Body of pancreas (tissue), 4 donors: ENCODE data around the gene STIM1. TPM values are rescaled to one million over a fixed set of nuclear protein-coding genes. Genes with fewer than 3 reads are reported as not detected.

ENCODE experiments used
- ATAC-seq: fragments of 150-250 bp; one replicate; pipeline ENCODE4 v1.9.1; 2016
- DNase-seq, 4 donors: peaks; one replicate each; pipeline ENCODE4 v3.0.0-alpha.2; 2019
- H3K27ac ChIP-seq, 4 donors: fragments of 200-600 bp; sonication (generic); 1 replicate in 3 of 4; 2 replicates in 1 of 4; pipeline versions ENCODE4 v1.5.1 to v1.6.1; 2016 to 2019; ENCODE audit warnings: mild to moderate bottlenecking in 1 of 4, mixed read lengths in 1 of 4, moderate library complexity in 1 of 4
- H3K27me3 ChIP-seq, 2 donors: fragments of 200-600 bp; sonication (generic); one replicate each; pipeline ENCODE4 v1.6.0; 2016; ENCODE audit warnings: mild to moderate bottlenecking in 1 of 2
- H3K36me3 ChIP-seq, 2 donors: fragments of 200-600 bp; sonication (generic); replicated peaks in 1 of 2; 2 replicates each; pipeline ENCODE4 v1.5.1; 2016; ENCODE audit warnings: low read depth in 2 of 2; ENCODE audit not compliant: insufficient read depth in 1 of 2
- H3K4me1 ChIP-seq: fragments of 200-600 bp; sonication (generic); one replicate; pipeline ENCODE4 v1.6.0; 2016
- H3K4me3 ChIP-seq, 2 donors: fragments of 200-600 bp; sonication (generic); 1 replicate in 1 of 2; 2 replicates in 1 of 2; pipeline ENCODE4 v1.5.1; 2016 to 2019
- H3K9me3 ChIP-seq, 3 donors: fragments of 200-600 bp; sonication (generic); 1 replicate in 2 of 3; 2 replicates in 1 of 3; pipeline ENCODE4 v1.5.1; 2016
- POLR2A ChIP-seq, 3 donors: fragments of 450-650 bp; IDR thresholded peaks; one replicate each; pipeline ENCODE4 v1.6.1; 2016; ENCODE audit warnings: antibody characterized with exemption in 3 of 3, mild to moderate bottlenecking in 2 of 3
- WGBS, 2 donors: methylation state at CpG; one replicate each; pipeline ENCODE4 v1.1.5; 2017; 5-methylcytosine and 5-hydroxymethylcytosine counted together
- intact Hi-C: fragments of 100-400 bp; cut with DNase I; formaldehyde crosslinking; loops from one replicate; pipeline ENCODE4 v1.15.1; 2023
- total RNA-seq, 2 donors: library from RNA; depleted of rRNA; stranded (reverse); fragments of >200 nt; gene quantifications; one replicate each; pipeline ENCODE4 v1.1.0, GENCODE V29; 2016
- TF ChIP-seq, protein P1 (sequence below), 7 experiments: fragments of 450-650 bp in 4 of 7; fragments of 200-600 bp in 3 of 7; sonication (generic) in 3 of 7; IDR thresholded peaks; one replicate each; pipeline ENCODE4 v1.5.1; 2016 to 2019; ENCODE audit warnings: antibody characterized with exemption in 7 of 7

The STIM1 gene
- total RNA-seq, 2 donors from 2014 or later: 20.4 to 24.6 TPM

DNA sequence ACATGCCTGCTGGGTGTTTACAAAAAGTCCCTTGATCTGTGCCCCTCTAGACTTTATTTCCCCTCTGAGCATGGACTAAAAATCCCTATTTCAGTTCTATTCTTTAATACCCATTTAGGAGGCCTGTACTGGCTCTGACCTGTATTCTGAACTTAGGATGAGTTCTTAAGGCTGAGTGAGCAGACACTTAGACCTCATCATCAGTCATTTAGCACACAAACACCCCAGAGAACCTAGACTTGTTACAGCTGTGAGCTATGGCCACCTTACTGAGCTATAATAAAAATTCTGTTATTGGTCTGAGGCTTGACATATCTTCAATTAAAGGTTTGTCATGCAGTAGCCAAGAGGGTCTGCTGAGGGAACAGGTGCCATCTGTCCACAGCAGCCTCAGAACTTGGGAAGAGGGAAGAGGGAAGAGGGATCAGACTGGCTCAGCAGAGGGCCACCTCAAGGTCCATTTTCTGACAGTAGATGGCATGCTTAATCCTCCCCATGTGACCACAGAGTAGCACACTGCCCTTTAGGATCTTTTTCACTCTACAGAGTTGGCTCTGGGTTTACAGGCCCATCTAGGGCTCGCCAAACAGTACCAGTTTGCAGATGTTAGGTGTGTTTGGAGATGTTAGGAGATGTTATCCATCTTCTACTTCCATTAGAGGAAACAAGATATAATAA is 209.0 kb downstream of the STIM1 start:
- TF ChIP-seq, protein P1, sequence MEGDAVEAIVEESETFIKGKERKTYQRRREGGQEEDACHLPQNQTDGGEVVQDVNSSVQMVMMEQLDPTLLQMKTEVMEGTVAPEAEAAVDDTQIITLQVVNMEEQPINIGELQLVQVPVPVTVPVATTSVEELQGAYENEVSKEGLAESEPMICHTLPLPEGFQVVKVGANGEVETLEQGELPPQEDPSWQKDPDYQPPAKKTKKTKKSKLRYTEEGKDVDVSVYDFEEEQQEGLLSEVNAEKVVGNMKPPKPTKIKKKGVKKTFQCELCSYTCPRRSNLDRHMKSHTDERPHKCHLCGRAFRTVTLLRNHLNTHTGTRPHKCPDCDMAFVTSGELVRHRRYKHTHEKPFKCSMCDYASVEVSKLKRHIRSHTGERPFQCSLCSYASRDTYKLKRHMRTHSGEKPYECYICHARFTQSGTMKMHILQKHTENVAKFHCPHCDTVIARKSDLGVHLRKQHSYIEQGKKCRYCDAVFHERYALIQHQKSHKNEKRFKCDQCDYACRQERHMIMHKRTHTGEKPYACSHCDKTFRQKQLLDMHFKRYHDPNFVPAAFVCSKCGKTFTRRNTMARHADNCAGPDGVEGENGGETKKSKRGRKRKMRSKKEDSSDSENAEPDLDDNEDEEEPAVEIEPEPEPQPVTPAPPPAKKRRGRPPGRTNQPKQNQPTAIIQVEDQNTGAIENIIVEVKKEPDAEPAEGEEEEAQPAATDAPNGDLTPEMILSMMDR (IDR thresholded peaks at IDR 0.05): no peak
- TF ChIP-seq POLR2A (IDR thresholded peaks at IDR 0.05): no peak
- Histone ChIP-seq H3K27ac (no peak overlapping the region), H3K27me3 (no peaks in the 10 kb centered on the region), H3K9me3 (no peaks in the 10 kb centered on the region), H3K36me3 (peaks cover 0 to 2% of the 10 kb centered on the region in 2 donors), H3K4me3 (no peak overlapping the region), H3K4me1 (peaks cover 14% of the 10 kb centered on the region)
- DNase-seq (no peak), ATAC-seq (no peak)
- intact Hi-C loops: no loop called here
- 95 to 100% methylated on average over 1 of the region's 1 CpG for WGBS, 2 donors

DNA sequence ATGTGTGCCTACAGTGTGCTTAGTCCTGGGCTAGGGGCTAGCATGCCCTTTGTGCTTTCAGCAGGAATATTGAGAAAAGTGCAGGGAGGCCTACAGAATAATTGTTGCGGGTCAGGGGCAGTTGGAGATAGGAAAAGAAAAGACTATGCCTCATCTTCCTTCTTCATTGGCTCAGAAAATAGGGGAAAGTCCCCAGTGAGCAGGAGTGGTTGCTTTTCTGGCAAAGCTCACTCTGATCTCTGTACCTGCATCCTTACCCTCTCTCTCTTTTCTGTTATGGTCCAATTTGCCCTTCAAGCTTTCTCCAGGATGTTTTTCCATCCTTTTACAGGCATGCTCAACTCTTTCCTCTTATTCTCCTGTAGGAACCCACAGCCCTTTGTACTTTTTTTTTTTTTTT is 209.6 kb downstream of the STIM1 start:
- Histone ChIP-seq H3K27ac (no peak overlapping the region), H3K4me3 (no peak overlapping the region), H3K4me1 (peaks cover 10% of the 10 kb centered on the region), H3K36me3 (no peaks in the 10 kb centered on the region), H3K9me3 (no peaks in the 10 kb centered on the region), H3K27me3 (no peaks in the 10 kb centered on the region)
- no peak for ATAC-seq
- TF ChIP-seq, protein P1 (IDR thresholded peaks at IDR 0.05): no peak
- TF ChIP-seq POLR2A (IDR thresholded peaks at IDR 0.05): no peak
- intact Hi-C loops: no loop called here
- no peak for DNase-seq
- 88 to 100% methylated on average over 1 of the region's 1 CpG for WGBS, 2 donors

- DNase-seq: no peak
- Histone ChIP-seq H3K4me3 (no peak overlapping the region), H3K27me3 (no peaks in the 10 kb centered on the region), H3K27ac (no peak overlapping the region), H3K9me3 (no peaks in the 10 kb centered on the region), H3K4me1 (peaks cover 3% of the 10 kb centered on the region), H3K36me3 (no peaks in the 10 kb centered on the region)
- intact Hi-C loops: no loop called here
- ATAC-seq: no peak
- no peak for TF ChIP-seq POLR2A (IDR thresholded peaks at IDR 0.05)
- TF ChIP-seq, protein P1 (IDR thresholded peaks at IDR 0.05): no peak
- WGBS, 2 donors: 83 to 88% methylated on average over 2 of the region's 2 CpGs
Observed at GRCh38 chr11:4065601-4066377, 210.3 kb downstream of the STIM1 start.

DNA sequence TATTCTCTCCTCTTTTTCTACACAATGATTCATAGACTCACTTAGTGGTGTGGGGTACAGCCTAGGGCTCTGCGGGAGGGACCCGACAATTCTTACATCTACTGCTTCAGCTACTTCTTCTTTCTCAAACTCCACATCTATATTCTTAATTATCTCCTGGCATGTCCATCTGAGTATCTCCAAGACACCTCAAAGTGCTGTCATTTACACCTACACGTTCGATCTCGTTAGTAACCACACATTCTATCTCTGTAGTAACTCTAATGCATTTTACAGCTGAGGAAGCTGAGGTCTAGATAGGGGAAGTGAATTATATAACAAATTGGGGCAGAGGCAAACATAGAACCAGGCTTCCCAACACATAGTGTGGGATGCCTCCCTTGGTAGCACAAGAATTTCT is 211.4 kb downstream of the STIM1 start:
- Histone ChIP-seq H3K36me3 (no peaks in the 10 kb centered on the region), H3K4me1 (no peaks in the 10 kb centered on the region), H3K4me3 (no peak overlapping the region), H3K27me3 (no peaks in the 10 kb centered on the region), H3K9me3 (no peaks in the 10 kb centered on the region), H3K27ac (no peak overlapping the region)
- TF ChIP-seq, protein P1 (IDR thresholded peaks at IDR 0.05): no peak
- 66 to 79% methylated on average over 5 of the region's 5 CpGs for WGBS, 2 donors
- ATAC-seq (no peak), DNase-seq (no peak)
- intact Hi-C loops: no loop called here
